ENCODE measurements around the gene HGFAC. TPM values are rescaled to one million over a fixed set of nuclear protein-coding genes. Genes with fewer than 3 reads are reported as not detected.
A peak's percentile ranks its signal among the peaks of the same experiment; 100 is the strongest.

HGFAC gene
- total and polyA plus RNA-seq, 2 of the 13 experiments (the other 11 are each of a cell fraction or from before 2014, with no cell fraction given): 8.5 to 63.6 TPM

DNA sequence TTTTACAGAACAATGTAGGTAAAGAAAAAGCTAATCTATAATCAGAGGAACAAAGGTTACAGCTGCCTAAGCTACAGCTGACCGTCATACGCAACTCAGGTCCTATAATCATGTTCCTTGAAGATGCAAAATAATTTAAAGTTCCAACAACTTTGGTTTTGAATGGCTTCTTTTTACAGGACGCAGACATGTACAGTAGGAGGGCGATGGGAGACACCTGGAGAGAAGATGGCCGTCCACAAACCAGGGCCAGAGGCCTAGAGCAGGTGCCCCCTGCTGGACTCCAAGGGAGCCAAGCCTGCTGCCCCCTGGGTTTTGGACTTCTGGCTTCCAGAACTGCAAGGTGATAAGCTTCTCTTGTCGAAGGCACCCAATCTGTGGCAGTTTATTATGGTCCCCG is 10.6 kb downstream of the HGFAC start (continued):
- TF ChIP-seq, protein P1, sequence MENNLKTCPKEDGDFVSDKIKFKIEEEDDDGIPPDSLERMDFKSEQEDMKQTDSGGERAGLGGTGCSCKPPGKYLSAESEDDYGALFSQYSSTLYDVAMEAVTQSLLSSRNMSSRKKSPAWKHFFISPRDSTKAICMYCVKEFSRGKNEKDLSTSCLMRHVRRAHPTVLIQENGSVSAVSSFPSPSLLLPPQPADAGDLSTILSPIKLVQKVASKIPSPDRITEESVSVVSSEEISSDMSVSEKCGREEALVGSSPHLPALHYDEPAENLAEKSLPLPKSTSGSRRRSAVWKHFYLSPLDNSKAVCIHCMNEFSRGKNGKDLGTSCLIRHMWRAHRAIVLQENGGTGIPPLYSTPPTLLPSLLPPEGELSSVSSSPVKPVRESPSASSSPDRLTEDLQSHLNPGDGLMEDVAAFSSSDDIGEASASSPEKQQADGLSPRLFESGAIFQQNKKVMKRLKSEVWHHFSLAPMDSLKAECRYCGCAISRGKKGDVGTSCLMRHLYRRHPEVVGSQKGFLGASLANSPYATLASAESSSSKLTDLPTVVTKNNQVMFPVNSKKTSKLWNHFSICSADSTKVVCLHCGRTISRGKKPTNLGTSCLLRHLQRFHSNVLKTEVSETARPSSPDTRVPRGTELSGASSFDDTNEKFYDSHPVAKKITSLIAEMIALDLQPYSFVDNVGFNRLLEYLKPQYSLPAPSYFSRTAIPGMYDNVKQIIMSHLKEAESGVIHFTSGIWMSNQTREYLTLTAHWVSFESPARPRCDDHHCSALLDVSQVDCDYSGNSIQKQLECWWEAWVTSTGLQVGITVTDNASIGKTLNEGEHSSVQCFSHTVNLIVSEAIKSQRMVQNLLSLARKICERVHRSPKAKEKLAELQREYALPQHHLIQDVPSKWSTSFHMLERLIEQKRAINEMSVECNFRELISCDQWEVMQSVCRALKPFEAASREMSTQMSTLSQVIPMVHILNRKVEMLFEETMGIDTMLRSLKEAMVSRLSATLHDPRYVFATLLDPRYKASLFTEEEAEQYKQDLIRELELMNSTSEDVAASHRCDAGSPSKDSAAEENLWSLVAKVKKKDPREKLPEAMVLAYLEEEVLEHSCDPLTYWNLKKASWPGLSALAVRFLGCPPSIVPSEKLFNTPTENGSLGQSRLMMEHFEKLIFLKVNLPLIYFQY (CRISPR knock-in tag; IDR thresholded peaks at IDR 0.05; ENCODE audit: borderline replicate concordance): peak; percentile 50; the same call in 1 of the 2 replicates
- no peak for TF ChIP-seq MEIS1 (CRISPR knock-in tag; IDR thresholded peaks at IDR 0.05; ENCODE audit: borderline replicate concordance)
- TF ChIP-seq, protein P2, sequence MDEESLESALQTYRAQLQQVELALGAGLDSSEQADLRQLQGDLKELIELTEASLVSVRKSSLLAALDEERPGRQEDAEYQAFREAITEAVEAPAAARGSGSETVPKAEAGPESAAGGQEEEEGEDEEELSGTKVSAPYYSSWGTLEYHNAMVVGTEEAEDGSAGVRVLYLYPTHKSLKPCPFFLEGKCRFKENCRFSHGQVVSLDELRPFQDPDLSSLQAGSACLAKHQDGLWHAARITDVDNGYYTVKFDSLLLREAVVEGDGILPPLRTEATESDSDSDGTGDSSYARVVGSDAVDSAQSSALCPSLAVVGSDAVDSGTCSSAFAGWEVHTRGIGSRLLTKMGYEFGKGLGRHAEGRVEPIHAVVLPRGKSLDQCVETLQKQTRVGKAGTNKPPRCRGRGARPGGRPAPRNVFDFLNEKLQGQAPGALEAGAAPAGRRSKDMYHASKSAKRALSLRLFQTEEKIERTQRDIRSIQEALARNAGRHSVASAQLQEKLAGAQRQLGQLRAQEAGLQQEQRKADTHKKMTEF (CRISPR knock-in tag; IDR thresholded peaks at IDR 0.05): peak; percentile 47; the same call in 1 of the 2 replicates
- TF ChIP-seq ZNF180 (CRISPR knock-in tag; IDR thresholded peaks at IDR 0.05; ENCODE audit: borderline replicate concordance, low read depth): no peak
- no peak for TF ChIP-seq ZNF616 (CRISPR knock-in tag; IDR thresholded peaks at IDR 0.05; ENCODE audit: low read depth)
- no peak for TF ChIP-seq POLR2A (IDR thresholded peaks at IDR 0.05; ENCODE audit: insufficient read depth in 1 of 2, low read depth in 2 of 2, low read length in 2 of 2)
- TF ChIP-seq, protein P3, sequence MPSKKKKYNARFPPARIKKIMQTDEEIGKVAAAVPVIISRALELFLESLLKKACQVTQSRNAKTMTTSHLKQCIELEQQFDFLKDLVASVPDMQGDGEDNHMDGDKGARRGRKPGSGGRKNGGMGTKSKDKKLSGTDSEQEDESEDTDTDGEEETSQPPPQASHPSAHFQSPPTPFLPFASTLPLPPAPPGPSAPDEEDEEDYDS (CRISPR knock-in tag; IDR thresholded peaks at IDR 0.05): peak; percentile 33; the same call in 1 of the 2 replicates
- TF ChIP-seq, protein P4, sequence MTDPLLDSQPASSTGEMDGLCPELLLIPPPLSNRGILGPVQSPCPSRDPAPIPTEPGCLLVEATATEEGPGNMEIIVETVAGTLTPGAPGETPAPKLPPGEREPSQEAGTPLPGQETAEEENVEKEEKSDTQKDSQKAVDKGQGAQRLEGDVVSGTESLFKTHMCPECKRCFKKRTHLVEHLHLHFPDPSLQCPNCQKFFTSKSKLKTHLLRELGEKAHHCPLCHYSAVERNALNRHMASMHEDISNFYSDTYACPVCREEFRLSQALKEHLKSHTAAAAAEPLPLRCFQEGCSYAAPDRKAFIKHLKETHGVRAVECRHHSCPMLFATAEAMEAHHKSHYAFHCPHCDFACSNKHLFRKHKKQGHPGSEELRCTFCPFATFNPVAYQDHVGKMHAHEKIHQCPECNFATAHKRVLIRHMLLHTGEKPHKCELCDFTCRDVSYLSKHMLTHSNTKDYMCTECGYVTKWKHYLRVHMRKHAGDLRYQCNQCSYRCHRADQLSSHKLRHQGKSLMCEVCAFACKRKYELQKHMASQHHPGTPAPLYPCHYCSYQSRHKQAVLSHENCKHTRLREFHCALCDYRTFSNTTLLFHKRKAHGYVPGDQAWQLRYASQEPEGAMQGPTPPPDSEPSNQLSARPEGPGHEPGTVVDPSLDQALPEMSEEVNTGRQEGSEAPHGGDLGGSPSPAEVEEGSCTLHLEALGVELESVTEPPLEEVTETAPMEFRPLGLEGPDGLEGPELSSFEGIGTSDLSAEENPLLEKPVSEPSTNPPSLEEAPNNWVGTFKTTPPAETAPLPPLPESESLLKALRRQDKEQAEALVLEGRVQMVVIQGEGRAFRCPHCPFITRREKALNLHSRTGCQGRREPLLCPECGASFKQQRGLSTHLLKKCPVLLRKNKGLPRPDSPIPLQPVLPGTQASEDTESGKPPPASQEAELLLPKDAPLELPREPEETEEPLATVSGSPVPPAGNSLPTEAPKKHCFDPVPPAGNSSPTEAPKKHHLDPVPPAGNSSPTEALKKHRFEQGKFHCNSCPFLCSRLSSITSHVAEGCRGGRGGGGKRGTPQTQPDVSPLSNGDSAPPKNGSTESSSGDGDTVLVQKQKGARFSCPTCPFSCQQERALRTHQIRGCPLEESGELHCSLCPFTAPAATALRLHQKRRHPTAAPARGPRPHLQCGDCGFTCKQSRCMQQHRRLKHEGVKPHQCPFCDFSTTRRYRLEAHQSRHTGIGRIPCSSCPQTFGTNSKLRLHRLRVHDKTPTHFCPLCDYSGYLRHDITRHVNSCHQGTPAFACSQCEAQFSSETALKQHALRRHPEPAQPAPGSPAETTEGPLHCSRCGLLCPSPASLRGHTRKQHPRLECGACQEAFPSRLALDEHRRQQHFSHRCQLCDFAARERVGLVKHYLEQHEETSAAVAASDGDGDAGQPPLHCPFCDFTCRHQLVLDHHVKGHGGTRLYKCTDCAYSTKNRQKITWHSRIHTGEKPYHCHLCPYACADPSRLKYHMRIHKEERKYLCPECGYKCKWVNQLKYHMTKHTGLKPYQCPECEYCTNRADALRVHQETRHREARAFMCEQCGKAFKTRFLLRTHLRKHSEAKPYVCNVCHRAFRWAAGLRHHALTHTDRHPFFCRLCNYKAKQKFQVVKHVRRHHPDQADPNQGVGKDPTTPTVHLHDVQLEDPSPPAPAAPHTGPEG (CRISPR knock-in tag; IDR thresholded peaks at IDR 0.05): no peak
- no peak for TF ChIP-seq ZFP36L1 (CRISPR knock-in tag; IDR thresholded peaks at IDR 0.05)
- no peak for TF ChIP-seq SETDB1 (CRISPR knock-in tag; IDR thresholded peaks at IDR 0.05; ENCODE audit: borderline replicate concordance)
- no peak for TF ChIP-seq ZNF737 (CRISPR knock-in tag; IDR thresholded peaks at IDR 0.05; ENCODE audit: borderline replicate concordance)
- TF ChIP-seq, protein P5, sequence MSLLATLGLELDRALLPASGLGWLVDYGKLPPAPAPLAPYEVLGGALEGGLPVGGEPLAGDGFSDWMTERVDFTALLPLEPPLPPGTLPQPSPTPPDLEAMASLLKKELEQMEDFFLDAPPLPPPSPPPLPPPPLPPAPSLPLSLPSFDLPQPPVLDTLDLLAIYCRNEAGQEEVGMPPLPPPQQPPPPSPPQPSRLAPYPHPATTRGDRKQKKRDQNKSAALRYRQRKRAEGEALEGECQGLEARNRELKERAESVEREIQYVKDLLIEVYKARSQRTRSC (CRISPR knock-in tag; IDR thresholded peaks at IDR 0.05; ENCODE audit: low read depth): no peak
- no peak for TF ChIP-seq SIX1 (CRISPR knock-in tag; IDR thresholded peaks at IDR 0.05; ENCODE audit: borderline replicate concordance)
- no peak for TF ChIP-seq HHEX (CRISPR knock-in tag; IDR thresholded peaks at IDR 0.05)
- TF ChIP-seq, protein P6, sequence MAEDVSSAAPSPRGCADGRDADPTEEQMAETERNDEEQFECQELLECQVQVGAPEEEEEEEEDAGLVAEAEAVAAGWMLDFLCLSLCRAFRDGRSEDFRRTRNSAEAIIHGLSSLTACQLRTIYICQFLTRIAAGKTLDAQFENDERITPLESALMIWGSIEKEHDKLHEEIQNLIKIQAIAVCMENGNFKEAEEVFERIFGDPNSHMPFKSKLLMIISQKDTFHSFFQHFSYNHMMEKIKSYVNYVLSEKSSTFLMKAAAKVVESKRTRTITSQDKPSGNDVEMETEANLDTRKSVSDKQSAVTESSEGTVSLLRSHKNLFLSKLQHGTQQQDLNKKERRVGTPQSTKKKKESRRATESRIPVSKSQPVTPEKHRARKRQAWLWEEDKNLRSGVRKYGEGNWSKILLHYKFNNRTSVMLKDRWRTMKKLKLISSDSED (CRISPR knock-in tag; IDR thresholded peaks at IDR 0.05): no peak

Measured in HepG2 (cell line).